HuH-7.5 (cell line): Measurements from ENCODE around the gene ANK3.

Source experiments
- DNase-seq: peaks from one replicate; pipeline ENCODE4 v3.0.0; 2011; ENCODE audit warnings: low spot score

Gene ANK3

DNA sequence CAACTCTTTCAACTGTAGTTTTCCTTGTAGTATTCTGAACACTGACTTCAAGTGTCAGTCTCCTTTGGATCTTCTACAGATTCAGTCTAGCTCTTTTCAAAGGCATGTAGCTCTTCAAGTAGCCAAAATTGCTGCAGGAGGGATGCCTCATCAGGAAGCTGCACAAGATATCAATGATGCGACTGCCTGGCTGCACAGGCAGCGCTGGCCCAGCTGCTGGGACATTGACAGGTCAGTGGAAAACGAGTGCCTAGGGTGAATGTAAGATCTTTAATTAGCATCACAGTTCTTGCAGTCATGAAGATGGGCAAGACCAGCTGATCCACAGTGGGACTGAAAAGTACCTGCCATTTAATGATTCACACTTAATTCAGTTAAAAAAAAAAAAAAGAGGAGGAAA, 167.6 kb downstream of the ANK3 start:
- no peak for DNase-seq

DNA sequence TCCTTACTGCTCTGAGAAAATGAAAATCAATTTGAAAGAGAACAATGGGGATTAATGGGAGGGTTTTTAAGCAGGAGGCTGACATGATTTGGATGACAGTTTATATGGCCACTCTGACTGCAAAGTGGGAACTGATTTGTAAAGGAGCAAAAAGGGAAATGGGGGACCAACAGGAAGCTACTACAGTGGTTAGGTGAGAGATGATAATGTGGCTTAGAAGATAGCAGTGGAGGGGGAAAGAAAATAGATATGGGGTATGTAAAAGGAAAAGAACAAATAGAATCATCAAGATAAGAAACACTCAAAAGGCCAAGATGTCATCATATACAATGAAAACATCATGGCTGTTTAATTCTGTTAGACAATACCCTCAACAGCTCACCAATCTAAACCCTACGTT, 177.5 kb downstream of the ANK3 start:
- no peak for DNase-seq

DNA sequence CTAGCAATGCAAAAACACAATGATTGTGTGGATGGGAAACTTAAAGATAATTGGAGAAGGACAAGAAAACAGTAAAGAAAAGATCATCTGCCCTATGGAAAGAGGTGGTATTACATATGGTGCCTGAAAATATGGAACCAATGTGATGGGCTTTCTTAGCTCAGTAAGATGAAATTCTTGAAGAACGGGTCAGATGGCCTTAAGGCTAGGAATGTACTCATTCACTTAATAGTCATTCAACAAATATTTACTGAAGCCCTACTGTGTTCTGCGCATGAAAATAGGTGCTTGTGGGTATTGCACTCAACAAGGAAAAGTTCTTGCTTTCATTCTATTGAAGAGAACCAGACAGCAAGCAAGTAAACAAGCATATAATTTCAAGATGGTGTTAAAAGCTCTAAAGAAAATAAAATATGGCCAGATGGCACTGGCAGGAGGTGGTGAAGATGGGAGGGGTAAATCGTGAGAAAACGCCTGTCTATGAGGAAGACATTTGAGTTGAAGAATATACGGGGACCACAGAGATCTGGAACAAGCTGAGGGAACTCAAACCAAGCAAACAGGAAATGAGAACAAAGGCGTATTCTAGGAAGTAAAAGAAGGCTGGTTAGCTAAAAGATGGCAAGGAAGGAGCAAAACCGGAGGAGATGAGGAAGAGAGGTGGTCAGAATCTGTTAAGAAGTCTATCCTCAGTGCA, 179.7 kb downstream of the ANK3 start:
- no peak for DNase-seq

DNA sequence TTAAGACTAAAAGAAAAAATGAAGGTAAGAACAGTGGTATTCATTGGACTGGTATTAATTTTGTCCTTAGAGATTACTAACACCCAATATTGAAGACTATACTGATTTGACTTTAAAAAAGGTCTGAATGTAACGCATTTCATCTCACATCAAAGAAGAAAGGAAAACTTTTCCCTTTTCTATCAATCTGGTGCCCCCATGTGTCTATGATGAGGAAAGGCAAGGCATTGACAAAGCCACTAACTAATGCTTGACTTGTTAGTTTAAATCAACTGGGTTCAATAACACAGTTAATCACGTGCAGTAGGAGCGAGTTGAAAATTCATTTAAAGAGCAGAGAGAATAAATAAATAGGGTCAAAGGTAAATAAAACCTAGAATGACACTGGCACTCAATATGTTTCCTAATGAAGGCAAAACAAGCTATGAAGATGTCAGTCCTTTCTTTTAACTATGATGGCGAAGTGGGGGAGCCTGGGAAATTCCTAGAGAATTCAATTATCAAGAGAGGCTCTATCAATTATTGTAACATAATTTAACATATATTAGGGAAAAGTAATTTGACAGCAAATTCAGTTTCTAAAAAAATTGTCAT, 180.9 kb downstream of the ANK3 start:
- no peak for DNase-seq

DNA sequence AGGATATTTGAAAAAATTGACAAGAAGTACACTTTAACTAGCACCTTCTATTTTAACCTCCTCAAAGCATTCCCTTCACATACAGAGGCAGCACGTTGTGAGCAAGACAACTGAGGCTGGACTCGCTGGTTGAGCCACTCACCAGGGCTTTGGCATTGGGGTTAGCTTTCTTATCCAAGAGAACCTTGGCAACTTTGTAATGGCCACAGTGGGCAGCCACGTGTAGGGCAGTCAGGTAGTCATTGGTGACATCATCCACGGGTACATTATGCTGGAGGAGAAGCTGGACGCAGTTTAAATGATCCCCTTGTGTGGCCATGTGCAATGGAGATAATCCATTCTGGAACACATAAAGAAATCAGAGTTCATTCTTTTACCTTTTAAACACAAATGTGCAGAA, 181.8 kb downstream of the ANK3 start:
- DNase-seq = no peak

DNA sequence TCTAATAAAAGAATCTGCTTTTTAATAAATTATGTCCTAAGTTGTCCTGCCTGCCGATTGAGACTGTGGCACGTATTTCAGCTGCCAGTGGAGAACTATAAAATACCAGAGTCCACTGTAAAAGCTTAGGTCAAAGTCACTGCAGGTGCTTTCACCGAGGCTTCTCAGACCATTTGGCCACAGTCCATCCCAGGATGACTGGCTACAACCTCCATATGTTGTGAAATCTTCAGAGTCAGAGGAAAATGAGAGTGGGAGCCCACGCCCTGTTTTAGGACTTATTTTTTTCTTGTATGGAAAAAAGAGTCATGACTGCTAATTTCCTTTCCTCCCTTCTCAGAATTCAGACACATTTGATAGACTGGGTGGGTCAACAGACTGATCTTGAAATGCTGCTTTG, 182.9 kb downstream of the ANK3 start:
- DNase-seq = no peak

DNA sequence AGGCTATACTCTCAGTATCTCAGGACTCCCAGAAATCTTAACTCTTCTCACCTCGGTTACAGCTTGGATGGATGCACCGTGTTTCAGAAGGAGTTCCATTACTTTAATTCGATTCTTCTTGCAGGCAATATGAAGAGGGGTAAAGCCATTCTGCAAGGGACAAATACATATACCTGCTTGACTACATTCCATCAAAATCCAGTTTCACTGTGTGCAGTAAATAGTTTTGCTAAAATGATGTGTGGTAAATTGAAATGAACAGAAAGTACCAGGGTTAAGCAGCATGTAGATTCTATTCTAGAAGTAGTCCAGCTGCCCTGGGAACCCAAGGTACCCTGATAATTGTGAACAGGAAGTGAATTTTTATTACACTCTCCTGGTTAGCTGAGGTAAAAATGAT, 183.9 kb downstream of the ANK3 start:
- no peak for DNase-seq

DNA sequence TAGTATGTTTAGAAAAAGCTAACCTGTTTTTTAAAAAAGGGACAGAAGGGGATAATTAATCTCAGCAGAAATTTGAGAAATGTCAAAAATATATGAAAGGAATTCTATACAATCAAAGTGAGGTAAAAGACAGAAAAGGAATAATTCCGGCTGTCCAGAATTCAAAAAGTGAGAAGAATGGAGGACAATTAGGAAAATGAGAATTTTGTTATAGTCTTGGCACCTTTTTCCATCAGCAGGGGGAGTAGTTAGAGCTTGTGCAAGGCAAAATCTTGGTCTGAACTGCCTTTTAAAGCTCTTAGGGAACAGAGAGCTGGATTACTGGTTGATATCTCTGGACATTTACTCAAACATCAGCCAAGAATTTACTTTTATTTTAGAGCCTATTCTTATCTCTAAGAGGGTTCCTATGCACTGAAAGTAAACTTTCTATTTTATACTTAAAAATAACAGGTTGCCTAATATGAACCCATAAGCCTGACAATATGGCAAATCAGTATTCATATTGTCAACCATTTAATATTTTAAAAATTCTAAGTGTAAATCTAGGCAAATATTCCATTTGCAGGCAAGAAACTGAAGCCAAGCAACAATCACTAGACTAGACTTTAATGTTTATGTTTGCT, 185.6 kb downstream of the ANK3 start:
- no peak for DNase-seq

DNA sequence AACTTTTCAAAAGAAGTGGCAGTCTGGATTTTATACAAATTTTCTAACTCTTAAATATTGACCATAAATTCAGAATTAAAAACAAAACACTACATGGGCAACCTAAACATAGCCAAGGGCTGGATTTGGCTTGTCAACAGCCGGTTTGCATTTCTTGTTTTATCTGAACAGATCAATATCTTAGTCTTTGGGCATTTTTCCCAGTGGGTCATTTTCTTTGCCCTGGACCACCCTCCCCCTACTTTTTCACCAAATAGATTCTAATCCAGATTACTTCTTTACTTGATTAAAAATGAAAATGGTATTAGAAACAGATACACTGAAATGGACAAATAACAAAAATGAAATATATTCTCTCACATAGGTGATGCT, 189.0 kb downstream of the ANK3 start:
- DNase-seq = no peak

DNA sequence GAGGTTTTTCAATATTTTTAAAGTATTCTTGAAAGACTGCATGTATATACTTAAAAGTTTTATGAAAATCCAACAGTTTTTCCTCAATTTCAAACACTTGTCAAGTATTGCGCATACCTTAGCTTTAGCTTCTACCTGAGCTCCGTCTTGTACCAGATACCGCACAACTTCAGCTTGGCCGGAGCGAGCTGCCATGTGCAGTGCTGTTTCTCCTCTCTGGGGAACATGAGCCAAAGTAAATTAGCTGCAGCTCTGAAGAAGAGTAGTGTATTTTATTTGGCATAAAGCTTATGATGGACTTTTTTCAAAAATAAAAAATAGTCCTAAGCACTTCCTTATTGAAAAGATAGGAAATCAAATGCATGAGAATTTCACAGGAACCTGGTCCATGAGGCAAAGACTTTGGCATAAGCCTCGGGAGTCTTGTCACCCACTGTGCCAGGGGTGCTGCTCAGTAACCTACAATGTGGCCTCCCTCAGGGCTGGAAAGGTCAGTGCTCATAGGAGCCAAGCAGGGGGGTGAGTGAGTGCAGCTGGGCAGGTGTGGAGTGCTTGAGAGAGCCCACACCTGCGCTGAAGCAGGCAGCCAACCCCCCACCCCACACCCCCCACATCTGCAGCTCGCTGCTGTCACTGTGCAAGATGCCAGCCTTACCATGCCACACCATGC, 189.5 kb downstream of the ANK3 start:
- DNase-seq = no peak

DNA sequence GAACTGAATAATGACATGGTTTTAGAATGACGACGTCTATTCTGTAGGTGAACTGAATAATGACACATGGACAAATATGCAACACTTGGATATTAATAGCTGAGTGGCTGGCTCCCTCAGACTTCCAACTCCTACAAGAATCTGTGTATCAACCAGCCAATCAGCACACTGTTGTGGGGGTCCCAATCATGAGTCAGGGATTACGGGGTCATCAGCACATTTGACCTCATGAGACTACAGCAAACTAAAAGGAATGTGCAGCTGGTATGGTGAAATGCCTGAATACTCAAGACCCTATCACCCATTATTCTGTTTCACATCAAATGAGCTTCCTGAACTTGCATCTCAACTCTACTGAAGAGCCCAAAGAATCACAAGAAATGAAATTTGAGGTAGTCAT, 192.5 kb downstream of the ANK3 start:
- no peak for DNase-seq

DNA sequence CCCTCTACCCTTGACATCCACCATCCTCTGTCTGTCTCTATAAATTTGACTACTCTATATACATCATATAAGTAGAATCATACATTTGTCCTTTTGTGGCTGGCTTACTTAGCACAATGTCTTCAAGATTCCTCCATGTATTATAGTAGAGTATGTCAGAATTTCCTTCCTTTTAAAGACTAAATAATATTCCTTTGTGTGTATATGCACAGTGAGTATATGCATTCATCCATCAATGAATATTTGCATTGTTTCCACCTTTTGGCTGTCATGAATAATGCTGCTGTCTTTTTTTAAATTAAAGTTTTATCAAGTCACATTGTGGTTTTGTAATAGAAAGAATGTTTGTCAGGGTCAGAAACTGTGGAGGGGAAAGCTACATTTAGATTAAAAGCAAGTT, 195.3 kb downstream of the ANK3 start:
- no peak for DNase-seq

DNA sequence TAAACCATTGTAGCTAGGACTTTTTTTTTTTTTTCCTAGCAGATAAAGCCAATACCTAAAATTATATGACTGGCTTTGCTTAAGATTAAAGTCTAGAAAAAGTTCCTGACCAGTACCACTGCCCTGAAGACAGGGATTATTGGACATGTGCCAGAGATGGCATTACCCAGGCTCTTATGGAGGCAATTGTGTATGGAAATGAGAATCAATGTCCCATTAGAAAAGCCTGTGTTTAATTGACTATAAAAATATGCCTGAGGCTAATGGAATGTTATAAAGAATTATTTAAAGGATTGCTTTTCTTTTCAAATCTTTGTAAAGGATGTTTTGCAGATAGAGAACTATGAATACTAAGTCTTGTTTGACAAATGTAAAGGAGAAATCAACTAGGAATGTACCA, 196.7 kb downstream of the ANK3 start:
- no peak for DNase-seq

DNA sequence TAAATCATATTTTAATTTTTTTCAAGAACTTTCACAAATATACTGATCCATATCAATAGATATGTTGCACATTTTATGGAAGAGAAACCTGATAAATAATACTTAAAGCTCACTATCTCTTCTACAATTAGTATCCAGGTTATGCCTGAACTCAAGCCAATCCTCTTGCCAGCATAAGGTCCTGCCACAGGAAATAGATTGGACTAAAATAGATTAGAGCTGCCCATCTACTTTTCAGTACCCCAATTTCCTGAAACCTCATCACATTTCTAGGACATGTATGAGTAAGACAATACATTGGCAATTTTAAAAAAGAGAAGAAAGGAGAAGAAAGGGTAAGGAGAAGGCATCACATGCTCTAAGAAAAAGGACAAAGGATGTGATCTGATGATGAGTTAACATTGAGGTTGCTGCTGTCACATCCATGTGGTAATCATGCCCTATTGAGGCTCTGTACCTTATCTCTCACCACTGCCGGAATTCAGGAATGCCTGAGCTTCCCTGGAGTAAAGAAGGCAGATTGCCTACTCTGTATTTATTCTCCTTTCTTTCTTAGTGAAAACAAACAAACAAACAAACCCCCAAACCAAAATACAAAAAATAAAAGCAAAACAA, 199.7 kb downstream of the ANK3 start:
- no peak for DNase-seq

DNA sequence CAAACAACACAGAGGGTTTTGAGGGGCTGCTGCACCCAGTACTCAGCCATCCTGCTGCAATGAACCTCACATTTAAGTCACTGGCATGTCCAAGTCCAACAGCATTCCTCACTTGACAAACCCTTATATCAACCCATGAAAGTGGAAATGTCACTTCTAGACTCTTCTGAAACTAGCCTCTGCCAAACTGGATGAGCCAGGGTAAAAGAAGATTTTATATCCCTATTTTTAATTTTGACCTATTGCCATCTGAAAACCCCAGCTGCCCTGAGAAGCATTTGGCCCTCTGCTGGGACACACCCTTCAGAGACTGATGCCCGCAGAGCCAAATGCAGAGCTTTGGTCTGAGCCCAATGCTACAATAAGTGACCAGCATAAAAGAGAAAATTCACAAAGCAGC, 201.1 kb downstream of the ANK3 start:
- DNase-seq = no peak

DNA sequence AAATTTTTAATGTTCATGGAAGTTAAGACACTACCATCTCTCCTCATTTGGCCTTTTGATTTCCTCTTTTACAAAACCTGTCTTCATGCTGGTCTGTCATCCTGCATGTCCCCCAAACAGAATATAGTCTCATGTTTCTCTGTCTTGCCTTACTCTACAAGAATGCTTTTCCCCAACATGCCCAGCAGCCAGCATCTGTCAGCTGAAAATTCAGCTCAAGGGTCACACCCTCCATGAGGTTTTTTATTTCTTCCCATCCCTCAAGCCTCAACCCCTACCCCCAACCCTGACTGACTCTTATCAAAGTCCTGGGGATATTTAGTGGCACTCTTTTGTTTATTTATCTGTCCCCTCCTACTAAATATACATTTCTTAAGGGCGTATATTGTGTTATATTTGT, 202.0 kb downstream of the ANK3 start:
- no peak for DNase-seq

DNA sequence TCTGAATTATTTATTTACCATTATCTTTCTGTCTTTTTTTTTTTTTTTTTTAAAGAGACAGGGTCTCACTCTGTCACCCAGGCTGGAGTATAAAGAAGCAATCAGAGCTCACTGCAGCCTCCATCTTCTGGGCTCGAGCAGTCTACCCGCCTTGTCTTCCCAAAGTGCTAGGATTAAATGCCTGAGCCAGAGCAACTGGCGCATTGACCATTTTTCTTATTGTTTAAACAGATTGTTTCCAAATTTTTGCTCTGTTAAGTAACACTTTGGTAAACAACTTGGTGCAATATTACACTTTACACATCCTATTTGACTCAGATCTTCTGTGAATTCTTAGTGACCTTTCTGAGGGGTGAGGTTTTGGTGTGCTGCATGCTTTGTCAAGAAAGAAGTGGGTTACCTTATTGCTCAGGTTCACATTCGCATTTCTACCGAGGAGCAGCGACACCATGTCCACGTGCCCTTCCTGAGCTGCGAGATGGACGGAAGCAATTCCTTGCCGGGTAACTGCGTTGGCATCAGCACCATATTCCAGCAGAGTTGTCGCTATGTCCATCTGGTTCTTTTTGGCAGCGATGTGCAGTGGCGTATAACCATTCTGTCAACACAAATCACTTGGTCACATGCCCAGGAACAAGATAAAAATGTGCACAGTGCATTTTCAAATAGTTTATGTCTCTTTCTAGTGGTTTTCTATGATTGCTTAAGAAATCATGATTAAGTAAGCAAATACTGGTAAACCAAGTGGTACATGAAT, 203.2 kb downstream of the ANK3 start:
- no peak for DNase-seq

DNA sequence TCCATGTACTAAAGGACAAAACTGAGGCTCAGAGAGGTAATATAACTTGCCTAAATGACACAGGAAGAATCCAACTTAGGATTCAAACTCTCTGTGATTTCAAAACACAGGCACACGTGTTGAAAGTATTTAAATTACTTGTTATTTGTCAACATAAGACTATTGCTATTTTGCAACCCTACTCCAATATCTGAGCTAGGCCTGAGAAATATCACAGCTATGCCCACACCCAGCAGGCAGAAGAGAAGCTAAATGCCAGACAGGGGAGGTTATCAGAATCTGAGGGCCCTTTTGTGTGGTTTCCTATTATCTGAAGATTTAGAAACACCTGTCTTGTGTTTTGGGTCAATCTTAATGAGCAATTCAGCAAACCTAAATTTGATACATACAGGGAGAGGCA, 204.3 kb downstream of the ANK3 start:
- no peak for DNase-seq

DNA sequence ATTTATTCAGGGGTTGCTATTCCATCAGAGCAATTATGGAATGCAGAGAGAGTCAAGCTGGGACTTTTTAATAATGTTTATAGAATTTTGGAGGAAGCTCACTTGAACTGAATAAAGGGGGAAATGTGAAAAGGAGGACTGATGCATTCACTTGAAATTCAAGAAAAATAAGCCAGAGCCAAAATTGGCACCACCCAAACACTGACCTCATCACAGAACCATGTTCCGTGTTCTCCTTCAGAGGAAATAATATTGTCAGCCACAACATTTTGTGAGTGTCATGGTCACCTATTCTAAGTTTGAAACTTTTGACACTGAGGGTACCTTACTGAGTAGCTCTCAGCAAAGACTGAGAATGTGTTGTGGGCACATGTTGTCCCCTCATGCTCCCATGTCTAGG, 207.0 kb downstream of the ANK3 start:
- DNase-seq = no peak

DNA sequence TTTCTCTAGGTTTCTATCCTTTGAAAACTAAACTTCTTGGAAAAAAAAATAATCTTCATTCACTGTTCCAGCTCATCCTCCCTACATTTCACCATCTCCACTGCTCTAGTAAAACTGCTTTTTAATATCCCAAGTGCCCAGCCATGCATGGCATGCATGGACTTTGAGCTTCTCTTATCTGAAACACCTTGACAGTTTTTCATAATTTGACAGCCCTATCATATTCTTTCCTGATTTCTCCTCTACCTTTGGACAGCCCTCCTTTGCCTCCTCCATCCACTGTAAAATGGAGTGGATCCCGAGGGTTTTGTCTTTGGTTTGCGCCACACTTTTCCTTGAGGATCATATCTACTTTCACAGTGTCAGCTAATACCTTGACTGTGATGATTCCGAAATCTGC, 212.8 kb downstream of the ANK3 start:
- DNase-seq = no peak

DNA sequence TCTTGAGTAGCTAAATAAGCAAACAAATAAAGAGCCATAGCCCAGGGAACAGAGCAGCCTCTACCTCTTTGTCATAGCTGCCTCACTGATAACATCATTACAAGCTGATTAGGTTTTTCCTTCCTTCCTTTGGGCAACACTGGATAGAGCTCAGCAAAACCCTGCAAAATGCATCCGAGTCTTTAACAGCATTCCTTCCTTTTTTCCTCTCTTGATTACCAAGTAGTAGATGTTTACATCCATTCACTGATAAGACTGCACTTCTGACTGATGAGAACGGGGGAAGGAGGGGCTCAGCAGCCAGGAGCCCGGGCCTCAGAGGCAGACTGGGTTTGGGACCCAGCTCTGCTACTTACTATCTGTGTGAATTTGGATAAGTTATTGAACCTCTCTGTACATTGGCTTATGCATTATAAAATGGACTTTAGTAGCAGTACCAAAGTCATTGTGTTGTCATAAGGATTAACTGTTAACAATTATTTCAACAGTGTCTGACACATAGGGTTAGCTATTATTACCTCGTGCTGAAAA, 214.2 kb downstream of the ANK3 start:
- DNase-seq = no peak
